A549 (cell line): Measurements from ENCODE around the gene HIGD1A. TPM values are rescaled to one million over a fixed set of nuclear protein-coding genes. Genes with fewer than 3 reads are reported as not detected.

Experiments
- ATAC-seq, 2 experiments: fragments of 200-7000 bp in 1 of 2; fragments of >200 bp in 1 of 2; cut with Nextera tagmentation in 1 of 2; cut with Tn5 transposase in 1 of 2; 3 replicates each; pipeline versions ENCODE4 v1.8.0 to v1.9.1; 2018 to 2020; ENCODE audit warnings: mild to moderate bottlenecking in 1 of 2, moderate library complexity in 1 of 2
- CTCF ChIA-PET: fragments of 300-600 bp; sonication (Branson Sonifier 250); formaldehyde crosslinking; extraction: SDS; loops from one replicate; lab custom pipeline; 2021; ENCODE audit warnings: antibody characterized with exemption, inconsistent platforms; lab: Yijun Ruan, JAX
- POLR2A ChIA-PET: fragments of 350-600 bp; formaldehyde crosslinking; extraction: SDS; loops from one replicate; lab custom pipeline; 2021; ENCODE audit warnings: antibody characterized with exemption, inconsistent platforms; lab: Yijun Ruan, JAX
- DNase-seq, 2 experiments: peaks; one replicate each; pipeline versions ENCODE4 v3.0.0 to v3.0.0-alpha.2; 2011 to 2016; ENCODE audit warnings: low read depth in 1 of 2, low spot score in 1 of 2
- FAIRE-seq: peaks from 2 replicates; lab custom pipeline; 2011; peaks lifted over from hg19 to GRCh38; lab: Jason Lieb, UNC
- H3K27ac ChIP-seq, 2 experiments: fragments of >200 bp; sonication (Bioruptor Twin); formaldehyde crosslinking; 3 replicates each; pipeline ENCODE4 v1.5.1; 2016 to 2017
- H3K4me1 ChIP-seq: fragments of >200 bp; sonication (Bioruptor Twin); formaldehyde crosslinking; 3 replicates; pipeline ENCODE4 v1.6.1; 2016
- H3K4me2 ChIP-seq: fragments of >200 bp; sonication (Bioruptor Twin); formaldehyde crosslinking; 3 replicates; pipeline ENCODE4 v1.6.1; 2016
- H3K4me3 ChIP-seq: fragments of >200 bp; sonication (Bioruptor Twin); formaldehyde crosslinking; 3 replicates; pipeline ENCODE4 v1.5.1; 2016
- H3K9me3 ChIP-seq: fragments of >200 bp; sonication (Bioruptor Twin); formaldehyde crosslinking; 3 replicates; pipeline ENCODE4 v1.6.1; 2016
- CEBPB ChIP-seq, 2 experiments: fragments of >200 bp in 1 of 2; sonication (Bioruptor Twin) in 1 of 2; formaldehyde crosslinking in 1 of 2; IDR thresholded peaks; 2 replicates each; pipeline ENCODE4 v1.6.1; 2012 to 2016
- CHD4 ChIP-seq: fragments of 200-600 bp; sonication (generic); IDR thresholded peaks from 2 replicates; pipeline ENCODE4 v1.6.1; 2016; ENCODE audit warnings: antibody characterized with exemption, mild to moderate bottlenecking, borderline replicate concordance
- CTCF ChIP-seq: fragments of >200 bp; sonication (Bioruptor Twin); formaldehyde crosslinking; IDR thresholded peaks from 3 replicates; pipeline ENCODE4 v1.5.1; 2016
- EHF ChIP-seq: fragments of 250-450 bp; sonication (Bioruptor Pico); IDR thresholded peaks from 2 replicates; pipeline ENCODE4 v1.5.0; 2020; ENCODE audit warnings: mild to moderate bottlenecking
- EHMT2 ChIP-seq: fragments of 200-600 bp; sonication (generic); IDR thresholded peaks from 2 replicates; pipeline ENCODE4 v1.6.1; 2016; ENCODE audit warnings: antibody characterized with exemption, low read depth, mild to moderate bottlenecking, moderate library complexity
- ESRRA ChIP-seq: fragments of 150-350 bp; IDR thresholded peaks from 2 replicates; pipeline ENCODE4 v1.6.1; 2014; ENCODE audit warnings: mild to moderate bottlenecking, low read length, borderline replicate concordance
- FOXS1 ChIP-seq: fragments of 250-450 bp; sonication (Bioruptor Pico); IDR thresholded peaks from 2 replicates; pipeline ENCODE4 v1.5.0; 2020; ENCODE audit warnings: mild to moderate bottlenecking, moderate library complexity
- GATA3 ChIP-seq: IDR thresholded peaks from 2 replicates; pipeline ENCODE4 v1.6.1; 2012; ENCODE audit warnings: borderline replicate concordance
- HES2 ChIP-seq: fragments of >200 bp; sonication (Bioruptor Twin); formaldehyde crosslinking; IDR thresholded peaks from 2 replicates; pipeline ENCODE4 v1.6.1; 2016
- HOXA7 ChIP-seq: fragments of 250-450 bp; sonication (Bioruptor Pico); IDR thresholded peaks from 2 replicates; pipeline ENCODE4 v1.5.0; 2020; ENCODE audit warnings: mild to moderate bottlenecking, moderate library complexity
- HOXB13 ChIP-seq: fragments of 250-450 bp; sonication (Bioruptor Pico); IDR thresholded peaks from 2 replicates; pipeline ENCODE4 v1.5.0; 2020; ENCODE audit warnings: low read depth, mild to moderate bottlenecking, moderate library complexity
- HOXB5 ChIP-seq: fragments of 250-450 bp; sonication (Bioruptor Pico); IDR thresholded peaks from 2 replicates; pipeline ENCODE4 v1.5.0; 2020; ENCODE audit warnings: mild to moderate bottlenecking, moderate library complexity
- JUN ChIP-seq, 2 experiments: fragments of >200 bp; sonication (Bioruptor Twin); formaldehyde crosslinking; IDR thresholded peaks; 2 replicates in 1 of 2; 3 replicates in 1 of 2; pipeline ENCODE4 v1.6.1; 2016 to 2017
- JUNB ChIP-seq: fragments of >200 bp; sonication (Bioruptor Twin); formaldehyde crosslinking; IDR thresholded peaks from 2 replicates; pipeline ENCODE4 v1.6.1; 2016
- NR3C1 ChIP-seq: fragments of >200 bp; sonication (Bioruptor Twin); formaldehyde crosslinking; IDR thresholded peaks from 3 replicates; pipeline ENCODE4 v1.6.1; 2017
- POLR2AphosphoS2 ChIP-seq: conservative IDR thresholded peaks from 2 replicates; pipeline ENCODE4 v1.6.1; 2012; ENCODE audit warnings: low read length, improper control_type of control experiment, inconsistent platforms
- RNF2 ChIP-seq: fragments of 200-600 bp; sonication (generic); IDR thresholded peaks from 2 replicates; pipeline ENCODE4 v1.6.1; 2016; ENCODE audit warnings: low read depth, mild to moderate bottlenecking, antibody characterized with exemption, moderate library complexity, borderline replicate concordance
- SMC3 ChIP-seq: fragments of >200 bp; sonication (Bioruptor Twin); formaldehyde crosslinking; IDR thresholded peaks from 3 replicates; pipeline ENCODE4 v1.6.1; 2018; ENCODE audit warnings: inconsistent platforms
- TFCP2L1 ChIP-seq: fragments of 250-450 bp; sonication (Bioruptor Pico); IDR thresholded peaks from 2 replicates; pipeline ENCODE4 v1.5.0; 2021; ENCODE audit warnings: mild to moderate bottlenecking
- ZC3H11A ChIP-seq: fragments of 450-650 bp; IDR thresholded peaks from 2 replicates; pipeline ENCODE4 v1.6.1; 2014; ENCODE audit warnings: antibody characterized with exemption, mild to moderate bottlenecking
- ZSCAN20 ChIP-seq: fragments of 250-450 bp; sonication (Bioruptor Pico); IDR thresholded peaks from 2 replicates; pipeline ENCODE4 v1.8.0; 2022; ENCODE audit warnings: mild to moderate bottlenecking, moderate library complexity
- WGBS: methylation state at CpG from one replicate; pipeline ENCODE4 v1.1.6; 2017; ENCODE audit errors: missing lambda C conversion rate; 5-methylcytosine and 5-hydroxymethylcytosine counted together
- polyA plus RNA-seq, 4 experiments: library from polyadenylated mRNA; depleted of rRNA in 3 of 4; stranded (reverse); fragments of >200 nt; fragmentation: RNase III in 1 of 4; extraction: RNeasy Plus Mini Kit Qiagen cat#74134 plus additional on column Dnase treatment in 1 of 4; gene quantifications; 2 replicates in 3 of 4; 3 replicates in 1 of 4; pipeline ENCODE4 v1.2.3, GENCODE V29; 2011 to 2017
- TF ChIP-seq, protein P1 (sequence below): IDR thresholded peaks from 2 replicates; pipeline ENCODE4 v1.6.1; 2012
- TF ChIP-seq, protein P2 (sequence below): fragments of >200 bp; sonication (Bioruptor Twin); formaldehyde crosslinking; IDR thresholded peaks from 3 replicates; pipeline ENCODE4 v1.6.1; 2016

Gene HIGD1A
- polyA plus RNA-seq, 2 of the 4 experiments (the other 2 are of a cell fraction), result 146 to 158 TPM

DNA sequence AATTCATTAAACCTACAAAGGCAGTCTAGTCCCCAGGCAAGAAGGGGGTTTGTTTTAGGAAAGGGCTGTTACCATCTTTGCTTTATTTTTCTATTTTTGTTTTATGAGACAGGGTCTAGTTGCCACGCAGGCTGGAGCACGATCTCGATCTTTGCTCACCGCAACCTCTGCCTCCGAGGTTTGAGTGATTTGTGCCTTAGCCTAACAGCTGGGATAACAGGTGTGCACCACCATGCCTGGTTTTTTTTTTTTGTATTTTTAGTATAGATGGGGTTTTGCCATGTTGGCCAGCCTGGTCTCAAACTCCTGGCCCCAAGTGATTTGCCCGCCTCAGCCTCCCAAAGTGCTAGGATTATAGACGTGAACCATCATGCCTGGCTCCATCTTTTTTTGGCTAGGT is 4.9 kb downstream of the HIGD1A start:
- TF ChIP-seq FOXS1 (CRISPR knock-in tag) (no peak), POLR2AphosphoS2 (no peak), HOXB5 (CRISPR knock-in tag) (no peak), SMC3 (no peak), EHMT2 (no peak), HES2 (no peak), TFCP2L1 (CRISPR knock-in tag) (no peak)
- ChIA-PET POLR2A (no interaction called here), CTCF (interaction anchor here (0.9 kb wide), 1 partner anchor 40 kb away, joined by 4 read pairs; no protein-coding TSS in a partner anchor)
- H3K4me2 ChIP-seq, result no peak overlapping the region
- no peak overlapping the region for H3K27ac ChIP-seq
- H3K4me1 ChIP-seq, result peaks cover 8% of the 10 kb centered on the region
- WGBS, result 82% methylated on average over 7 of the region's 7 CpGs
- FAIRE-seq, result no peak
- no peak for ATAC-seq
- no peak overlapping the region for H3K4me3 ChIP-seq
- H3K9me3 ChIP-seq, result no peaks in the 10 kb centered on the region
- no peak for DNase-seq

DNA sequence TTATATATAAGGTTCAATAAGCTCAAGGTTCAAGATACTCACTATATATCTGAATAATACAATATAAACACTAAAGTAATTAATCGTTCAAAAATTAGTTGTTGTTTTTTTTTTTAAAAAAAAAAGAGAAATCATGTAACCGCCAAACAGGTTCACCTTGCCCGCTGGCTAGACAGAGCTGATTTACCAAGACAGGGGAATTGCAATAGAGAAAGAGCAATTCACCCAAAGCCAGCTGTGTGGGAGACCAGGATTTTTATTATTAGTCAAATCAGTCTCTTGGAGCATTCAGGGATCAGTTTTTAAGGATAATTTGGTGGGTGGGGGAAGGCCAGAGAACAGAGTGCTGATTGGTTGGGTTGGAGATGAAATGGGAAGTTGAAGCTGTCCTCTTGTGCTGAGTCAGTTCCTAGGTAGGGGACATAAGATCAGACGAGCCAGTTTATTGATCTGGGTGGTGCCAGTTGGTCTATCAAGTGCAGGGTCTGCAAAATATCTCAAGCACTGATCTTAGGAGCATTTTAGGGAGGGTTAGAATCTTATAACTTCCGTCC is 7.9 kb downstream of the HIGD1A start:
- H3K4me2 ChIP-seq, result no peak overlapping the region
- WGBS, result 93% methylated on average over 4 of the region's 5 CpGs
- ATAC-seq, result no peak
- no peak for FAIRE-seq
- no peak for TF ChIP-seq GATA3
- TF ChIP-seq, protein P1, sequence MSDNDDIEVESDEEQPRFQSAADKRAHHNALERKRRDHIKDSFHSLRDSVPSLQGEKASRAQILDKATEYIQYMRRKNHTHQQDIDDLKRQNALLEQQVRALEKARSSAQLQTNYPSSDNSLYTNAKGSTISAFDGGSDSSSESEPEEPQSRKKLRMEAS, result no peak
- TF ChIP-seq EHF (CRISPR knock-in tag), result no peak
- TF ChIP-seq NR3C1, result no peak
- TF ChIP-seq ESRRA, result no peak
- TF ChIP-seq JUNB, result no peak
- TF ChIP-seq CTCF, result no peak
- no peak for TF ChIP-seq HOXB13 (CRISPR knock-in tag)
- no peak for TF ChIP-seq HES2
- TF ChIP-seq FOXS1 (CRISPR knock-in tag), result no peak
- TF ChIP-seq CEBPB (IDR thresholded peaks at IDR 0.05), result no peak
- no peak for TF ChIP-seq HOXB5 (CRISPR knock-in tag)
- no peak for TF ChIP-seq CHD4
- TF ChIP-seq, all 56 proteins: peak for 0
- no peak overlapping the region for H3K27ac ChIP-seq
- CTCF ChIA-PET, result interaction anchor here (0.6 to 1.3 kb wide), 3 partner anchors 15 to 239 kb away, joined by 3 to 5 read pairs (median 3); no protein-coding TSS in a partner anchor
- H3K4me3 ChIP-seq, result no peak overlapping the region
- POLR2A ChIA-PET, result no interaction called here
- no peak for DNase-seq
- no peaks in the 10 kb centered on the region for H3K9me3 ChIP-seq
- no peaks in the 10 kb centered on the region for H3K4me1 ChIP-seq

GRCh38 chr3:42795621-42796181 is 8.6 kb downstream of the HIGD1A start:
- no peak for ATAC-seq
- TF ChIP-seq, protein P2, sequence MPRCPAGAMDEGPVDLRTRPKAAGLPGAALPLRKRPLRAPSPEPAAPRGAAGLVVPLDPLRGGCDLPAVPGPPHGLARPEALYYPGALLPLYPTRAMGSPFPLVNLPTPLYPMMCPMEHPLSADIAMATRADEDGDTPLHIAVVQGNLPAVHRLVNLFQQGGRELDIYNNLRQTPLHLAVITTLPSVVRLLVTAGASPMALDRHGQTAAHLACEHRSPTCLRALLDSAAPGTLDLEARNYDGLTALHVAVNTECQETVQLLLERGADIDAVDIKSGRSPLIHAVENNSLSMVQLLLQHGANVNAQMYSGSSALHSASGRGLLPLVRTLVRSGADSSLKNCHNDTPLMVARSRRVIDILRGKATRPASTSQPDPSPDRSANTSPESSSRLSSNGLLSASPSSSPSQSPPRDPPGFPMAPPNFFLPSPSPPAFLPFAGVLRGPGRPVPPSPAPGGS, result no peak
- TF ChIP-seq JUN (IDR thresholded peaks at IDR 0.05), result no peak
- TF ChIP-seq ZC3H11A, result no peak
- TF ChIP-seq HOXA7 (CRISPR knock-in tag), result no peak
- TF ChIP-seq HOXB13 (CRISPR knock-in tag), result no peak
- TF ChIP-seq RNF2, result no peak
- no peak for TF ChIP-seq ZSCAN20
- TF ChIP-seq, protein P1, result no peak
- no peak for TF ChIP-seq TFCP2L1 (CRISPR knock-in tag)
- no peak for DNase-seq
- no peaks in the 10 kb centered on the region for H3K4me1 ChIP-seq
- ChIA-PET CTCF (interaction anchor here (0.8 to 1.9 kb wide), 4 partner anchors 14 to 44 kb away, joined by 3 to 5 read pairs (median 4); no protein-coding TSS in a partner anchor), POLR2A (no interaction called here)
- H3K4me3 ChIP-seq, result no peak overlapping the region
- no peak for FAIRE-seq
- H3K4me2 ChIP-seq, result no peak overlapping the region
- no peak overlapping the region for H3K27ac ChIP-seq
- WGBS, result 93% methylated on average over 2 of the region's 2 CpGs
- H3K9me3 ChIP-seq, result no peaks in the 10 kb centered on the region
